Measurements from ENCODE around the gene PC. TPM values are rescaled to one million over a fixed set of nuclear protein-coding genes. Genes with fewer than 3 reads are reported as not detected.
A peak's percentile ranks its signal among the peaks of the same experiment; 100 is the strongest.

The PC gene
- total and polyA plus RNA-seq, 12 donors = 40.6 to 231 (median 83.2) TPM

- Histone ChIP-seq H3K9me3 (replicated peaks in 1 of 3) (no peaks in the 10 kb centered on the region), H3K36me3 (replicated peaks in 1 of 2) (no peaks in the 10 kb centered on the region), H3K27me3 (no peaks in the 10 kb centered on the region), H3K4me1 (replicated peaks in 1 of 2) (peaks cover 0 to 29% of the 10 kb centered on the region in 2 donors), H3K4me3 (no peak overlapping the region), H3K27ac (no peak overlapping the region)
- DNase-seq = no peak
- TF ChIP-seq, protein P1, sequence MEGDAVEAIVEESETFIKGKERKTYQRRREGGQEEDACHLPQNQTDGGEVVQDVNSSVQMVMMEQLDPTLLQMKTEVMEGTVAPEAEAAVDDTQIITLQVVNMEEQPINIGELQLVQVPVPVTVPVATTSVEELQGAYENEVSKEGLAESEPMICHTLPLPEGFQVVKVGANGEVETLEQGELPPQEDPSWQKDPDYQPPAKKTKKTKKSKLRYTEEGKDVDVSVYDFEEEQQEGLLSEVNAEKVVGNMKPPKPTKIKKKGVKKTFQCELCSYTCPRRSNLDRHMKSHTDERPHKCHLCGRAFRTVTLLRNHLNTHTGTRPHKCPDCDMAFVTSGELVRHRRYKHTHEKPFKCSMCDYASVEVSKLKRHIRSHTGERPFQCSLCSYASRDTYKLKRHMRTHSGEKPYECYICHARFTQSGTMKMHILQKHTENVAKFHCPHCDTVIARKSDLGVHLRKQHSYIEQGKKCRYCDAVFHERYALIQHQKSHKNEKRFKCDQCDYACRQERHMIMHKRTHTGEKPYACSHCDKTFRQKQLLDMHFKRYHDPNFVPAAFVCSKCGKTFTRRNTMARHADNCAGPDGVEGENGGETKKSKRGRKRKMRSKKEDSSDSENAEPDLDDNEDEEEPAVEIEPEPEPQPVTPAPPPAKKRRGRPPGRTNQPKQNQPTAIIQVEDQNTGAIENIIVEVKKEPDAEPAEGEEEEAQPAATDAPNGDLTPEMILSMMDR (IDR thresholded peaks at IDR 0.05) = no peak
- TF ChIP-seq POLR2A (IDR thresholded peaks at IDR 0.05) = no peak
- 82 to 88% (median 88%) methylated on average over 6 of the region's 6 CpGs for WGBS, 4 donors
- intact Hi-C loops (cut with DNase I) = no loop called here
These were observed 53.6 kb downstream of the PC start for GRCh38 chr11:66904561-66904960.

- no peaks in the 10 kb centered on the region for H3K9me3 ChIP-seq (replicated peaks in 1 of 3)
- TF ChIP-seq, protein P1 (IDR thresholded peaks at IDR 0.05) = no peak
- TF ChIP-seq POLR2A (IDR thresholded peaks at IDR 0.05) = no peak
- 80 to 92% (median 90%) methylated on average over 1 to 3 of the region's 3 CpGs for WGBS, 4 donors
- H3K4me1 ChIP-seq (replicated peaks in 1 of 2) = peaks cover 0 to 27% of the 10 kb centered on the region in 2 donors
- H3K27ac ChIP-seq = no peak overlapping the region
- intact Hi-C loops (cut with DNase I) = no loop called here
- H3K36me3 ChIP-seq (replicated peaks in 1 of 2) = no peaks in the 10 kb centered on the region
- no peak overlapping the region for H3K4me3 ChIP-seq
- H3K27me3 ChIP-seq = no peaks in the 10 kb centered on the region
- no peak for DNase-seq
These were observed 54.1 kb downstream of the PC start for GRCh38 chr11:66904055-66904454.

DNA sequence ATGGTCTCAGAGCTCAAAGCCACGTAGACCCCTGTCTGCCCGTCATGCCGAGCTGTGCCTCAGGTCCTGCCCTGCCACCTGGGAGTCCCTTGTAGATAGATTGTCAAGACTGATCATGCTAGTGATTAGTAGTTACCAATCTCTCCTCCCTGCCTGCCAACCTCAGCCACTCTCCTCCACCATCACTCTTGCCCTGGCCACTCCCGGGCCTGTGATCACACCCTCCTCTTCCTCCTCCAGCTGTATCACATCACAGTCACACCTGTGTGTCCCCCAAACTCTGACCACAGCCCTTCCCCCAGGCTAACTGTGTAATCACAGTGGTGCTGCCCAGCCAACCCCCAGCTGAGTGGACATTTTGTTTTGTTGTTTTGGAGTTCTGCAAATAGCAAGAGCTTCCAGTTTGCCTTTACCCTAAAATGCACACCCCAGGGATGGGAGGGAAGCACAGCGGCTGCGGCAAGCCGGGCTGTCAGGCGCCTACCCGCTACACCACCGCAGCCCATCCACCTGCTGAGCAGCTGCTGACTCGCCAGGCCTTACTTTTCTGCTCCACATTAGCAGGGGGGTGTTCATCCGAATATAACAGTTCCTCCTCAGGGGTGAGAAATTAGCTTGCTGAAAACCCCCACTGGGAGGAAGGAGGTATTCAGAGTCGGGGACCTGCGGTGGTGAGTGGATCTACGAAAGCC is 55.6 kb downstream of the PC start:
- intact Hi-C loops (cut with DNase I) = no loop called here

GRCh38 chr11:66901964-66902390 is 56.2 kb downstream of the PC start:
- Histone ChIP-seq H3K4me1 (replicated peaks in 1 of 2) (peaks cover 0 to 11% of the 10 kb centered on the region in 2 donors), H3K4me3 (no peak overlapping the region), H3K36me3 (replicated peaks in 1 of 2) (no peaks in the 10 kb centered on the region), H3K9me3 (replicated peaks in 1 of 3) (no peaks in the 10 kb centered on the region), H3K27me3 (no peaks in the 10 kb centered on the region), H3K27ac (no peak overlapping the region)
- peak in 1 of 7 donors; percentile 39 for DNase-seq
- TF ChIP-seq, protein P1 (IDR thresholded peaks at IDR 0.05) = no peak
- TF ChIP-seq POLR2A (IDR thresholded peaks at IDR 0.05) = no peak
- intact Hi-C loops (cut with DNase I) = no loop called here
- WGBS, 4 donors = 73 to 80% (median 76%) methylated on average over 6 to 7 of the region's 7 CpGs

More for the DNA sequence above, 55.6 kb downstream of the PC start:
- peaks cover 0 to 18% of the 10 kb centered on the region in 2 donors for H3K4me1 ChIP-seq (replicated peaks in 1 of 2)
- 94 to 95% (median 94%) methylated on average over 6 to 15 of the region's 15 CpGs for WGBS, 4 donors
- no peaks in the 10 kb centered on the region for H3K36me3 ChIP-seq (replicated peaks in 1 of 2)
- DNase-seq = no peak
- H3K4me3 ChIP-seq = no peak overlapping the region
- TF ChIP-seq, protein P1 (IDR thresholded peaks at IDR 0.05) = no peak
- TF ChIP-seq POLR2A (IDR thresholded peaks at IDR 0.05) = no peak
- H3K9me3 ChIP-seq (replicated peaks in 1 of 3) = no peaks in the 10 kb centered on the region
- H3K27ac ChIP-seq = no peak overlapping the region
- H3K27me3 ChIP-seq = no peaks in the 10 kb centered on the region
